WTC11 (cell line): Measurements from ENCODE around the gene IQGAP3. TPM values are rescaled to one million over a fixed set of nuclear protein-coding genes. Genes with fewer than 3 reads are reported as not detected.

ENCODE experiments used
- ATAC-seq: fragments of 200-7000 bp; cut with Tn5 transposase; 2 replicates; pipeline ENCODE4 v1.10.0; 2021; ENCODE audit warnings: mild to moderate bottlenecking, moderate library complexity
- CTCF ChIA-PET: fragments of 300-600 bp; sonication (Branson Sonifier 250); formaldehyde crosslinking; loops from one replicate; lab custom pipeline; 2021; ENCODE audit warnings: antibody characterized with exemption; lab: Charles Lee
- POLR2A ChIA-PET: fragments of 350-600 bp; sonication (Branson Sonifier 250); formaldehyde crosslinking; loops from one replicate; lab custom pipeline; 2021; ENCODE audit warnings: antibody characterized with exemption; lab: Charles Lee
- DNase-seq: peaks from one replicate; pipeline ENCODE4 v3.0.0; 2021; ENCODE audit warnings: low spot score
- H3K27ac Mint-ChIP-seq: 2 replicates; pipeline ENCODE4 v1.8.0; 2021; ENCODE audit warnings: mixed read lengths
- H3K27me3 Mint-ChIP-seq: 2 replicates; pipeline ENCODE4 v1.8.0; 2021; ENCODE audit warnings: low read depth, mild to moderate bottlenecking, moderate library complexity, mixed read lengths
- H3K36me3 Mint-ChIP-seq: 2 replicates; pipeline ENCODE4 v1.8.0; 2021; ENCODE audit warnings: mixed read lengths
- H3K4me1 Mint-ChIP-seq: 2 replicates; pipeline ENCODE4 v1.8.0; 2022; ENCODE audit warnings: mixed read lengths
- H3K4me3 Mint-ChIP-seq: 2 replicates; pipeline ENCODE4 v1.8.0; 2021; ENCODE audit warnings: mild to moderate bottlenecking, moderate library complexity, mixed read lengths
- H3K9me3 Mint-ChIP-seq: 2 replicates; pipeline ENCODE4 v1.8.0; 2021; ENCODE audit warnings: mixed read lengths
- CTCF ChIP-seq: fragments of 200-600 bp; IDR thresholded peaks from 2 replicates; pipeline ENCODE4 v1.8.0; 2022; ENCODE audit warnings: antibody characterized with exemption
- E2F4 ChIP-seq: sonication (generic); formaldehyde crosslinking; IDR thresholded peaks from 2 replicates; pipeline ENCODE4 v1.8.1; 2022; ENCODE audit warnings: low read depth, mild to moderate bottlenecking, moderate library complexity, missing genetic modification reagents, borderline replicate concordance
- NFYB ChIP-seq: sonication (generic); formaldehyde crosslinking; conservative IDR thresholded peaks from 2 replicates; pipeline ENCODE4 v1.8.0; 2022; ENCODE audit warnings: low read depth, missing genetic modification reagents
- TEAD1 ChIP-seq: sonication (generic); formaldehyde crosslinking; IDR thresholded peaks from 2 replicates; pipeline ENCODE4 v1.8.0; 2022; ENCODE audit warnings: mild to moderate bottlenecking, missing genetic modification reagents
- USF1 ChIP-seq: sonication (generic); formaldehyde crosslinking; IDR thresholded peaks from 2 replicates; pipeline ENCODE4 v1.8.0; 2022; ENCODE audit warnings: mild to moderate bottlenecking, missing genetic modification reagents
- ZBTB43 ChIP-seq: sonication (generic); formaldehyde crosslinking; IDR thresholded peaks from 2 replicates; pipeline ENCODE4 v1.8.1; 2023; ENCODE audit warnings: mild to moderate bottlenecking, missing genetic modification reagents
- ZMAT4 ChIP-seq: fragments of 250-450 bp; sonication (Bioruptor Pico); IDR thresholded peaks from 2 replicates; pipeline ENCODE4 v1.9.0; 2021; ENCODE audit warnings: mild to moderate bottlenecking
- ZNF263 ChIP-seq: sonication (generic); formaldehyde crosslinking; IDR thresholded peaks from 2 replicates; pipeline ENCODE4 v1.8.1; 2022; ENCODE audit warnings: low read depth, mild to moderate bottlenecking, moderate library complexity, missing genetic modification reagents
- ZNF281 ChIP-seq: sonication (generic); formaldehyde crosslinking; IDR thresholded peaks from 2 replicates; pipeline ENCODE4 v1.8.0; 2023; ENCODE audit warnings: mild to moderate bottlenecking, missing genetic modification reagents
- ZNF532 ChIP-seq: fragments of 250-450 bp; sonication (Bioruptor Pico); IDR thresholded peaks from 2 replicates; pipeline ENCODE4 v1.9.0; 2021; ENCODE audit warnings: mild to moderate bottlenecking, borderline replicate concordance
- ZSCAN18 ChIP-seq: fragments of 250-450 bp; sonication (Bioruptor Pico); IDR thresholded peaks from 2 replicates; pipeline ENCODE4 v2.1.2; 2022; ENCODE audit warnings: mild to moderate bottlenecking, moderate library complexity
- total RNA-seq: library from RNA; stranded (reverse); gene quantifications from 3 replicates; pipeline ENCODE4 v1.2.3, GENCODE V29; 2021

The IQGAP3 gene
- total RNA-seq, 1 experiment from 2014 or later: 33.3 TPM

GRCh38 chr1:156497743-156498431, 74.5 kb downstream of the IQGAP3 start:
- Mint-ChIP-seq H3K27me3 (peaks cover 5% of the 10 kb centered on the region), H3K4me3 (peak overlapping the region; percentile 83), H3K27ac (peak overlapping the region; percentile 22; the same call in 1 of the 2 replicates), H3K4me1 (peaks cover 68% of the 10 kb centered on the region), H3K36me3 (no peaks in the 10 kb centered on the region), H3K9me3 (no peaks in the 10 kb centered on the region)
- TF ChIP-seq ZNF281 (CRISPR knock-in tag) (0 out of 2 replicates have a peak, but pooled peaks have one; percentile 13), E2F4 (CRISPR knock-in tag) (no peak), ZMAT4 (CRISPR knock-in tag) (no peak)
- CTCF ChIA-PET: interaction anchor here (0.8 to 4.6 kb wide), 11 partner anchors 8 to 126 kb away, joined by 3 to 68 read pairs (median 6); no protein-coding TSS in a partner anchor
- ATAC-seq: no peak
- DNase-seq: no peak
- POLR2A ChIA-PET: interaction anchor here (0.7 to 2.2 kb wide), 6 partner anchors 8 to 122 kb away, joined by 3 to 15 read pairs (median 5); no protein-coding TSS in a partner anchor

- TF ChIP-seq ZMAT4 (CRISPR knock-in tag) (no peak), ZSCAN18 (CRISPR knock-in tag) (no peak), USF1 (CRISPR knock-in tag) (no peak), CTCF (no peak)
- TF ChIP-seq, all 79 proteins: peak for 0
- Mint-ChIP-seq H3K27me3 (peaks cover 4% of the 10 kb centered on the region), H3K4me3 (no peak overlapping the region), H3K36me3 (no peaks in the 10 kb centered on the region), H3K9me3 (no peaks in the 10 kb centered on the region), H3K4me1 (peaks cover 68% of the 10 kb centered on the region), H3K27ac (no peak overlapping the region)
- ChIA-PET CTCF (interaction anchor here (0.5 to 4.6 kb wide), 7 partner anchors 8 to 111 kb away, joined by 3 to 68 read pairs (median 6); no protein-coding TSS in a partner anchor), POLR2A (no interaction called here)
- DNase-seq (no peak), ATAC-seq (no peak)
Measured at GRCh38 chr1:156497078-156497742, 75.2 kb downstream of the IQGAP3 start.

- H3K4me3 Mint-ChIP-seq: no peak overlapping the region; the same call in 1 of the 2 replicates
- H3K27ac Mint-ChIP-seq: peak overlapping the region; percentile 78
- H3K9me3 Mint-ChIP-seq: no peaks in the 10 kb centered on the region
- ChIA-PET POLR2A (interaction anchor here (0.7 kb wide), 1 partner anchor 9 kb away, joined by 3 read pairs; no protein-coding TSS in a partner anchor), CTCF (interaction anchor here (0.5 to 4.6 kb wide), 5 partner anchors 12 to 59 kb away, joined by 3 to 68 read pairs (median 4); no protein-coding TSS in a partner anchor)
- H3K27me3 Mint-ChIP-seq: no peaks in the 10 kb centered on the region
- no peaks in the 10 kb centered on the region for H3K36me3 Mint-ChIP-seq
- DNase-seq (no peak), ATAC-seq (no peak)
- H3K4me1 Mint-ChIP-seq: peaks cover 74% of the 10 kb centered on the region
- TF ChIP-seq ZNF532 (no peak), ZBTB43 (CRISPR knock-in tag) (no peak), ZNF263 (CRISPR knock-in tag) (no peak), NFYB (CRISPR knock-in tag) (no peak), TEAD1 (CRISPR knock-in tag) (no peak)
Measured at GRCh38 chr1:156496211-156496761, 76.1 kb downstream of the IQGAP3 start.
